Smooth muscle cell (in vitro differentiated cells): ENCODE results near the gene MNAT1. TPM values are rescaled to one million over a fixed set of nuclear protein-coding genes. Genes with fewer than 3 reads are reported as not detected.

Experiments
- DNase-seq: peaks from one replicate; lab custom pipeline; 2025; ENCODE audit not compliant: unreplicated experiment; lab: John Stamatoyannopoulos, UW
- H2AFZ ChIP-seq: fragments of 200-600 bp; sonication (generic); 2 replicates; pipeline ENCODE4 v1.6.0; 2016; ENCODE audit warnings: antibody characterized with exemption, low read depth, mild to moderate bottlenecking
- H3F3A ChIP-seq: fragments of 200-600 bp; sonication (generic); 2 replicates; pipeline ENCODE4 v1.6.0; 2017; ENCODE audit warnings: antibody characterized with exemption, low read depth
- H3K27ac ChIP-seq: fragments of 200-600 bp; sonication (generic); 2 replicates; pipeline ENCODE4 v1.5.1; 2016; ENCODE audit warnings: low read depth, mild to moderate bottlenecking
- H3K27me3 ChIP-seq: fragments of 200-600 bp; sonication (generic); 2 replicates; pipeline ENCODE4 v1.6.1; 2016; ENCODE audit warnings: low read depth, mild to moderate bottlenecking
- H3K36me3 ChIP-seq: fragments of 200-600 bp; sonication (generic); 2 replicates; pipeline ENCODE4 v1.5.1; 2016; ENCODE audit warnings: low read depth
- H3K4me1 ChIP-seq: fragments of 200-600 bp; sonication (generic); 2 replicates; pipeline ENCODE4 v1.5.1; 2016; ENCODE audit warnings: low read depth
- H3K4me2 ChIP-seq: fragments of 200-600 bp; sonication (generic); 2 replicates; pipeline ENCODE4 v1.6.0; 2016; ENCODE audit warnings: mild to moderate bottlenecking
- H3K4me3 ChIP-seq: fragments of 200-600 bp; sonication (generic); 2 replicates; pipeline ENCODE4 v1.5.1; 2016; ENCODE audit warnings: mild to moderate bottlenecking
- H3K79me2 ChIP-seq: fragments of 200-600 bp; sonication (generic); 2 replicates; pipeline ENCODE4 v1.6.0; 2016; ENCODE audit warnings: low read depth, mild to moderate bottlenecking
- H3K9ac ChIP-seq: fragments of 200-600 bp; sonication (generic); 2 replicates; pipeline ENCODE4 v1.6.0; 2016; ENCODE audit warnings: low read depth
- H3K9me3 ChIP-seq: fragments of 200-600 bp; sonication (generic); replicated peaks from 2 replicates; pipeline ENCODE4 v1.5.1; 2016; ENCODE audit warnings: low read depth
- H4K20me1 ChIP-seq: fragments of 200-600 bp; sonication (generic); 2 replicates; pipeline ENCODE4 v1.6.0; 2016; ENCODE audit warnings: low read depth
- CTCF ChIP-seq: fragments of 200-600 bp; sonication (generic); IDR thresholded peaks from 2 replicates; pipeline ENCODE4 v1.5.1; 2017; ENCODE audit warnings: borderline replicate concordance, mild to moderate bottlenecking, antibody characterized with exemption; ENCODE audit not compliant: insufficient read depth, poor library complexity, severe bottlenecking
- WGBS: methylation state at CpG from one replicate; pipeline ENCODE4 v1.1.7; 2016; ENCODE audit warnings: low lambda C conversion rate; 5-methylcytosine and 5-hydroxymethylcytosine counted together
- polyA plus RNA-seq: library from polyadenylated mRNA; unstranded; fragments of >200 nt; fragmentation: Nextera tagmentation; extraction: Ambion mirVana; gene quantifications from 2 replicates; pipeline ENCODE4 v1.2.1, GENCODE V29; 2016
- total RNA-seq: library from RNA; depleted of rRNA; stranded (reverse); fragments of >200 nt; gene quantifications from 2 replicates; pipeline ENCODE4 v1.2.3, GENCODE V29; 2014

MNAT1 gene
- total and polyA plus RNA-seq, 2 experiments from 2014 or later, result 28.1 to 62.7 TPM

GRCh38 chr14:60863249-60863648 lies 128.7 kb downstream of the MNAT1 start:
- H3F3A ChIP-seq, result no peaks in the 10 kb centered on the region
- H3K4me1 ChIP-seq, result no peaks in the 10 kb centered on the region
- no peak overlapping the region for H2AFZ ChIP-seq
- DNase-seq, result no peak
- no peak overlapping the region for H3K4me2 ChIP-seq
- no peaks in the 10 kb centered on the region for H3K27me3 ChIP-seq
- WGBS, result 94% methylated on average over 2 of the region's 2 CpGs
- H3K9me3 ChIP-seq, result no peaks in the 10 kb centered on the region
- H3K9ac ChIP-seq, result no peak overlapping the region
- H3K27ac ChIP-seq, result no peak overlapping the region
- no peaks in the 10 kb centered on the region for H3K79me2 ChIP-seq
- no peaks in the 10 kb centered on the region for H3K36me3 ChIP-seq
- TF ChIP-seq CTCF, result no peak
- no peak overlapping the region for H3K4me3 ChIP-seq
- peaks cover 8% of the 10 kb centered on the region for H4K20me1 ChIP-seq

GRCh38 chr14:60865378-60866127 lies 131.0 kb downstream of the MNAT1 start:
- Histone ChIP-seq H3K4me3 (no peak overlapping the region), H3K27me3 (no peaks in the 10 kb centered on the region), H3K27ac (no peak overlapping the region), H4K20me1 (peaks cover 8% of the 10 kb centered on the region), H3F3A (no peaks in the 10 kb centered on the region), H3K9me3 (no peaks in the 10 kb centered on the region), H3K9ac (no peak overlapping the region), H3K79me2 (no peaks in the 10 kb centered on the region), H3K36me3 (no peaks in the 10 kb centered on the region), H3K4me1 (no peaks in the 10 kb centered on the region), H3K4me2 (no peak overlapping the region), H2AFZ (no peak overlapping the region)
- WGBS, result 95% methylated on average over 4 of the region's 4 CpGs
- no peak for DNase-seq
- TF ChIP-seq CTCF, result no peak

- Histone ChIP-seq H3K4me2 (no peak overlapping the region), H3K79me2 (no peaks in the 10 kb centered on the region), H2AFZ (no peak overlapping the region), H3K4me3 (no peak overlapping the region), H3K9ac (no peak overlapping the region), H3K36me3 (no peaks in the 10 kb centered on the region), H3F3A (no peaks in the 10 kb centered on the region), H3K4me1 (no peaks in the 10 kb centered on the region), H4K20me1 (peaks cover 8% of the 10 kb centered on the region), H3K27ac (no peak overlapping the region), H3K27me3 (no peaks in the 10 kb centered on the region), H3K9me3 (no peaks in the 10 kb centered on the region)
- DNase-seq, result no peak
- TF ChIP-seq CTCF, result no peak
These were observed 133.1 kb downstream of the MNAT1 start for GRCh38 chr14:60867503-60868172.

GRCh38 chr14:60878121-60878520 lies 143.6 kb downstream of the MNAT1 start:
- DNase-seq, result no peak
- Histone ChIP-seq H3K36me3 (peaks cover 12% of the 10 kb centered on the region), H3K27me3 (no peaks in the 10 kb centered on the region), H3K4me1 (no peaks in the 10 kb centered on the region), H4K20me1 (no peaks in the 10 kb centered on the region), H3K9me3 (no peaks in the 10 kb centered on the region), H3K27ac (no peak overlapping the region), H3K9ac (no peak overlapping the region), H2AFZ (no peak overlapping the region), H3K79me2 (no peaks in the 10 kb centered on the region), H3K4me2 (no peak overlapping the region), H3F3A (no peaks in the 10 kb centered on the region), H3K4me3 (no peak overlapping the region)
- no peak for TF ChIP-seq CTCF
- WGBS, result 96% methylated on average over 1 of the region's 1 CpG
